Neural cell (in vitro differentiated cells): ENCODE results near the gene ZNF383. TPM values are rescaled to one million over a fixed set of nuclear protein-coding genes. Genes with fewer than 3 reads are reported as not detected.

Experiments
- H2AFZ ChIP-seq: fragments of 200-600, 300-800 bp; sonication (generic), shearing (Covaris generic); 2 replicates; pipeline ENCODE4 v1.6.0; 2014; ENCODE audit warnings: low read depth, mild to moderate bottlenecking, antibody characterized with exemption, low read length, moderate library complexity
- H3F3A ChIP-seq: fragments of 200-600 bp; shearing (Covaris generic); 2 replicates; pipeline ENCODE4 v1.6.1; 2016; ENCODE audit warnings: mild to moderate bottlenecking, moderate library complexity, mixed read lengths, antibody characterized with exemption, low read length; ENCODE audit not compliant: insufficient read depth, poor library complexity, severe bottlenecking
- H3K27ac ChIP-seq: fragments of 200-600, 300-800 bp; sonication (generic), shearing (Covaris generic); 2 replicates; pipeline ENCODE4 v1.5.1; 2014; ENCODE audit warnings: mild to moderate bottlenecking, low read length, moderate library complexity
- H3K27me3 ChIP-seq: fragments of 300-800, 200-600 bp; sonication (generic), shearing (Covaris generic); 2 replicates; pipeline ENCODE4 v1.6.0; 2014; ENCODE audit warnings: mild to moderate bottlenecking, low read depth, low read length, moderate library complexity; ENCODE audit not compliant: insufficient read depth
- H3K36me3 ChIP-seq: fragments of 300-800, 200-600 bp; sonication (generic), shearing (Covaris generic); 2 replicates; pipeline ENCODE4 v1.5.1; 2014; ENCODE audit warnings: mild to moderate bottlenecking, antibody characterized with exemption, low read length, moderate library complexity; ENCODE audit not compliant: insufficient read depth
- H3K4me2 ChIP-seq: fragments of 300-800, 200-600 bp; sonication (generic), shearing (Covaris generic); 2 replicates; pipeline ENCODE4 v1.6.0; 2014; ENCODE audit warnings: mild to moderate bottlenecking, low read length
- H3K4me3 ChIP-seq: fragments of 300-800, 200-600 bp; sonication (generic), shearing (Covaris generic); 2 replicates; pipeline ENCODE4 v1.5.1; 2014; ENCODE audit warnings: mild to moderate bottlenecking, low read length, moderate library complexity
- H3K79me2 ChIP-seq: fragments of 200-600 bp; shearing (Covaris generic); replicated peaks from 2 replicates; pipeline ENCODE4 v1.6.0; 2014; ENCODE audit warnings: mild to moderate bottlenecking, low read length, moderate library complexity; ENCODE audit not compliant: insufficient read depth
- H3K9ac ChIP-seq: fragments of 300-800, 200-600 bp; sonication (generic), shearing (Covaris generic); 2 replicates; pipeline ENCODE4 v1.6.1; 2016; ENCODE audit warnings: mild to moderate bottlenecking, low read length, mixed read lengths
- H3K9me2 ChIP-seq: fragments of 200-600 bp; shearing (Covaris generic); 2 replicates; pipeline ENCODE4 v1.6.1; 2016; ENCODE audit warnings: mild to moderate bottlenecking, low read length, mixed read lengths; ENCODE audit not compliant: insufficient read depth
- H3K9me3 ChIP-seq: fragments of 200-600, 300-800 bp; sonication (generic), shearing (Covaris generic); 2 replicates; pipeline ENCODE4 v1.6.1; 2016; ENCODE audit warnings: mild to moderate bottlenecking, mixed run types, low read length, moderate library complexity, mixed read lengths
- H4K20me1 ChIP-seq: fragments of 200-600 bp; shearing (Covaris generic); 2 replicates; pipeline ENCODE4 v1.6.1; 2016; ENCODE audit warnings: mild to moderate bottlenecking, mixed run types; ENCODE audit not compliant: insufficient read depth
- CTCF ChIP-seq: fragments of 450-650 bp; IDR thresholded peaks from 2 replicates; pipeline ENCODE4 v1.5.1; 2014; ENCODE audit warnings: antibody characterized with exemption, mild to moderate bottlenecking, moderate library complexity; ENCODE audit not compliant: poor library complexity, severe bottlenecking
- EP300 ChIP-seq: fragments of 450-650 bp; conservative IDR thresholded peaks from 2 replicates; pipeline ENCODE4 v1.6.1; 2014; ENCODE audit warnings: antibody characterized with exemption, mild to moderate bottlenecking, moderate library complexity; ENCODE audit not compliant: poor library complexity, severe bottlenecking
- EZH2 ChIP-seq: fragments of 200-600, 300-800 bp; shearing (Covaris generic), sonication (generic); IDR thresholded peaks from 2 replicates; pipeline ENCODE4 v1.6.1; 2014; ENCODE audit warnings: antibody characterized with exemption, low read length, borderline replicate concordance, mild to moderate bottlenecking; ENCODE audit not compliant: insufficient read depth, poor library complexity, severe bottlenecking
- MXI1 ChIP-seq: fragments of 450-650 bp; conservative IDR thresholded peaks from 2 replicates; pipeline ENCODE4 v1.6.1; 2014; ENCODE audit warnings: antibody characterized with exemption, mild to moderate bottlenecking; ENCODE audit not compliant: poor library complexity, severe bottlenecking
- POLR2AphosphoS5 ChIP-seq: IDR thresholded peaks from 2 replicates; pipeline ENCODE4 v1.6.1; 2012
- RAD21 ChIP-seq: fragments of 450-650 bp; conservative IDR thresholded peaks from 2 replicates; pipeline ENCODE4 v1.6.1; 2014; ENCODE audit warnings: antibody characterized with exemption, mild to moderate bottlenecking, moderate library complexity
- SMC3 ChIP-seq: fragments of 450-650 bp; conservative IDR thresholded peaks from 2 replicates; pipeline ENCODE4 v1.6.1; 2014; ENCODE audit warnings: antibody characterized with exemption, mild to moderate bottlenecking, moderate library complexity; ENCODE audit not compliant: poor library complexity
- TAF1 ChIP-seq: IDR thresholded peaks from 2 replicates; pipeline ENCODE4 v1.6.1; 2012; ENCODE audit warnings: low read depth
- polyA plus RNA-seq: library from polyadenylated mRNA; depleted of rRNA; stranded (reverse); fragments of >200 nt; gene quantifications from 2 replicates; pipeline ENCODE4 v1.2.3, GENCODE V29; 2014
- TF ChIP-seq, protein P1 (sequence below): IDR thresholded peaks from 2 replicates; pipeline ENCODE4 v1.6.1; 2012; ENCODE audit warnings: borderline replicate concordance

Gene ZNF383
- polyA plus RNA-seq, 1 donor from 2014 or later, result 10.3 TPM

DNA sequence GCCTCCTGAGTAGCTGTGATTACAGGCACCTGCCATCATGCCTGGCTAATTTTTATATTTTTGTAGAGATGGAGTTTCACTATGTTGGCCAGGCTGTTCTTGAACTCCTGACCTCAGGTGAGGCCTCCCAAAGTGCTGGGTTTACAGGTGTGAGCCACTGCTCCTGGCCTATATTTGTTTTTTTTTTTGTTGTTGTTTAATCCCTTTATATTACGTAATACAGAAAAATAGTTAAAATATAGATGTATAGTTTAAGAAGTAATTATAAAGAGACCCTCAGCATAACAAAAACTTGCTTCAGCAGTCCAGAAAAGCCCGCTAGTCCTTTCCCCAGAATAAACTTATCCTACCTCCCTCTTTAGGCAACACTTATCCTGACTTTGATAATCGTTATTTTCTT, 2.4 kb downstream of the ZNF383 start:
- H3K4me3 ChIP-seq, result no peak overlapping the region
- H3K9ac ChIP-seq, result no peak overlapping the region
- no peak overlapping the region for H3K27ac ChIP-seq
- no peaks in the 10 kb centered on the region for H4K20me1 ChIP-seq
- H3K4me2 ChIP-seq, result no peak overlapping the region
- no peaks in the 10 kb centered on the region for H3K9me2 ChIP-seq
- H3K36me3 ChIP-seq, result peaks cover under 1% of the 10 kb centered on the region
- peaks cover 9% of the 10 kb centered on the region for H3K79me2 ChIP-seq
- H3K27me3 ChIP-seq, result no peaks in the 10 kb centered on the region
- TF ChIP-seq, protein P1, sequence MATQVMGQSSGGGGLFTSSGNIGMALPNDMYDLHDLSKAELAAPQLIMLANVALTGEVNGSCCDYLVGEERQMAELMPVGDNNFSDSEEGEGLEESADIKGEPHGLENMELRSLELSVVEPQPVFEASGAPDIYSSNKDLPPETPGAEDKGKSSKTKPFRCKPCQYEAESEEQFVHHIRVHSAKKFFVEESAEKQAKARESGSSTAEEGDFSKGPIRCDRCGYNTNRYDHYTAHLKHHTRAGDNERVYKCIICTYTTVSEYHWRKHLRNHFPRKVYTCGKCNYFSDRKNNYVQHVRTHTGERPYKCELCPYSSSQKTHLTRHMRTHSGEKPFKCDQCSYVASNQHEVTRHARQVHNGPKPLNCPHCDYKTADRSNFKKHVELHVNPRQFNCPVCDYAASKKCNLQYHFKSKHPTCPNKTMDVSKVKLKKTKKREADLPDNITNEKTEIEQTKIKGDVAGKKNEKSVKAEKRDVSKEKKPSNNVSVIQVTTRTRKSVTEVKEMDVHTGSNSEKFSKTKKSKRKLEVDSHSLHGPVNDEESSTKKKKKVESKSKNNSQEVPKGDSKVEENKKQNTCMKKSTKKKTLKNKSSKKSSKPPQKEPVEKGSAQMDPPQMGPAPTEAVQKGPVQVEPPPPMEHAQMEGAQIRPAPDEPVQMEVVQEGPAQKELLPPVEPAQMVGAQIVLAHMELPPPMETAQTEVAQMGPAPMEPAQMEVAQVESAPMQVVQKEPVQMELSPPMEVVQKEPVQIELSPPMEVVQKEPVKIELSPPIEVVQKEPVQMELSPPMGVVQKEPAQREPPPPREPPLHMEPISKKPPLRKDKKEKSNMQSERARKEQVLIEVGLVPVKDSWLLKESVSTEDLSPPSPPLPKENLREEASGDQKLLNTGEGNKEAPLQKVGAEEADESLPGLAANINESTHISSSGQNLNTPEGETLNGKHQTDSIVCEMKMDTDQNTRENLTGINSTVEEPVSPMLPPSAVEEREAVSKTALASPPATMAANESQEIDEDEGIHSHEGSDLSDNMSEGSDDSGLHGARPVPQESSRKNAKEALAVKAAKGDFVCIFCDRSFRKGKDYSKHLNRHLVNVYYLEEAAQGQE, result no peak
- TF ChIP-seq SMC3 (no peak), TAF1 (no peak), POLR2AphosphoS5 (no peak), MXI1 (no peak), EP300 (no peak), CTCF (no peak)
- no peaks in the 10 kb centered on the region for H3K9me3 ChIP-seq
- H3F3A ChIP-seq, result no peaks in the 10 kb centered on the region
- H2AFZ ChIP-seq, result no peak overlapping the region

DNA sequence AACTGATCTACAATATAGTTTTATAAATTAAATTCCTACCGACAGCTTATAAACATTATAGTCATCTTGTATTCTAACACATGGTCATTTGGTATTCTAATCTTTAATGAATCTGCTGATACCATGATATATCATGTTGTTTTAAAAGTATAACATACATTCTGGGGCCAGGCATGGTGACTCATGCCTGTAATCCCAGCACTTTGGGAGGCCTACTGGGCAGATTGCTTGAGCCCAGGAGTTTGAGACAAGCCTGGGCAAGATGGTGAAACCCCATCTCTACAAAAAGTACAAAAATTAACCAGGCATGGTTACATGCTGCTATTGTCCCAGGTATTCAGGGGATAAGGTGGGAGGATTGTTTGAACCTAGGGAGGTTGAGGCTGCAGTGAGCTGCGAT, 3.1 kb downstream of the ZNF383 start:
- Histone ChIP-seq H3F3A (no peaks in the 10 kb centered on the region), H3K79me2 (peaks cover 9% of the 10 kb centered on the region), H3K4me3 (no peak overlapping the region)

More for the DNA sequence above, 3.1 kb downstream of the ZNF383 start:
- H3K9ac ChIP-seq, result no peak overlapping the region
- no peaks in the 10 kb centered on the region for H4K20me1 ChIP-seq
- H2AFZ ChIP-seq, result no peak overlapping the region
- H3K9me3 ChIP-seq, result peaks cover 1% of the 10 kb centered on the region
- no peaks in the 10 kb centered on the region for H3K9me2 ChIP-seq
- TF ChIP-seq CTCF (no peak), POLR2AphosphoS5 (no peak), TAF1 (no peak), EZH2 (no peak), RAD21 (no peak), MXI1 (no peak), SMC3 (no peak), EP300 (no peak)
- TF ChIP-seq, protein P1, result no peak
- H3K36me3 ChIP-seq, result peaks cover 3% of the 10 kb centered on the region
- H3K27me3 ChIP-seq, result no peaks in the 10 kb centered on the region
- H3K27ac ChIP-seq, result no peak overlapping the region
- no peak overlapping the region for H3K4me2 ChIP-seq
